SKM-1 (cell line): ENCODE measurements around the gene FHIT.
"Not testable (repeated sequence)": the region's sequence is repeated elsewhere in the genome, so short reads cannot be mapped to it uniquely, and the experiment has no call there.

ENCODE experiments used
- DNase-seq: peaks from one replicate; lab custom pipeline; 2025; ENCODE audit not compliant: unreplicated experiment; lab: John Stamatoyannopoulos, UW

The FHIT gene

DNA sequence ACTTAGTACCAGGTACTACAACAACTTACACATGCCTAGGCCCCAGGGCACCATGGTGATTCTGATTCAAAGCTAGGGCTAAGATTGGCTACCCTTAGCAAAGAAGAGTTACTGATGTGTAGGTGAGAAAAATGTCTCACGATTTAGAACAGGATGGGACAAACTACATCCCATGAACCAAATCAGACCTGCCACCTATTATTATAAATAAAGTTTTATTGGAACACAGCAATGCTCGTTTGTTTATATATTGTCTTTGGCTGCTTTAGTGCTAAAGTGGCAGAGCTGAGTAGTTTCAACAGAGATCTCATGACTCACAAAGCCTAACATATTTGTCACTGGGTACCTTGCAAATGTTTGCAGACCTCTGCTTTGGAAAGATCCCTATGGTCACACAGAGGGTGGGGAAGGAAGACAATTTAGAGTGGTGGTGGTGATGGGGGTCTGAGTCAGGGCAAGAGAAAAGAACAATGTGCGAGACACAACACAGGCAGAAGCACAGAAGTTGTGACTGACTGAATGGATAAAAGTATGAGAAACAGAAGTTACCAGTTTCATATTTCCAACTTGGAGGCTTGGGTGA is 1430.8 kb downstream of the FHIT start:
- no peak for DNase-seq

DNA sequence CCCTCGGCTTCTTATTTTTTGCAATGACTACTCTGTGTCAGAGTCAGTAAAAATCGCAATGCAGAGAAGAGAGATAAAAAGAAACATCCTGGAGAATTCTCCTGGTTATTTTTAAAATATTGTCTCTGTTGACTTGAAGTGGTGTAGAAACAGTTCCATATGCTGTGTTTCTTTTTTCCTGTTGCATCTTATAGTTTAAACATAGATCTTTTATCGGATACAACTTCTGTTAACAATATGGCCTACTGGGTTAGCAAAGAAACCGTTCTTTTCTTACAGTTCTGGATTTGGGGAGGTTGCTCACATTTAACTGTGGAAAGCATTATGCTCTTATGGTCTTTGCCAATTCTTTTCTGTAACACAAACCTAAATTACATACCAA is 1432.3 kb downstream of the FHIT start:
- no peak for DNase-seq

DNA sequence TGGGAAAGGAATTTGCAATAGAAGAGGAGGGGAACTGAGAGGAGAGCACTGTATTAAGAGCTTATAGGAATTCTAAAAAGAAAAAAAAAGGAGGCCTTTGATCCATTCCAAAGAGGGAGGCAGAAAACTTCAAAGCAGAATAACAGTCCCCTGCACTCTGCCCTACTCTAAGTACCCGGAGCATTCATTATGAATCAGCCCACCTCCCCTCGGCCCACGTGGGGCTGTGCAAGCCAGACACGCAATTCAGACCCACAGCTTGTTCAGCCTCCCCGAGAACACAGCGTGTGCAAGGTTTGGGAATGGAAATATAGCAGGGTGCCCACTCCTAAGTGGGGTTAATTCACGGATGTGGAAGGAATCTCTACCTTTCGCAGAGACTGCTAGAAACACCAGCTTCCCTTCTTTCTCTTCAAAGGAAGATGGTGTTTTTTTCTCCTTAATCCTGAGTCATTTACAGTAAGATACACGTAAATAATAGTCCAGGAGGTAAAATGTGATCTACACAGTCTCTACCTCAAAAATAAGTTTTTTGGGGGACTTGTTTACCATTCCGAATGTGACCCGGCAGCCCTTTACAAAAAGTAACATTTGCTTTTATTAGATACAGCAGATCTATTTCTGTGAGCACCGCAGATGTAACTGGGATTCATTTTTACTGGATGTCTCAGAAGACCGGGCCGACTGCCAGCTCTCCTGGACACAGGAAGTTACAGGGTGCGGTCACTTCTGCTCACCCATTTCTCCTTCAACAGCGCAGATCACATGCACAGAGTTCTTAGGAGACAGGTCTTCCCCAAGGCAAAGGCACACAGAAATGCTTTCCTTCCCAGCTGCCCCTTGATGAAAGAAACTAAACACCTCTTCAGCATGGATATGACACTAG is 1433.0 kb downstream of the FHIT start:
- DNase-seq: no peak

DNA sequence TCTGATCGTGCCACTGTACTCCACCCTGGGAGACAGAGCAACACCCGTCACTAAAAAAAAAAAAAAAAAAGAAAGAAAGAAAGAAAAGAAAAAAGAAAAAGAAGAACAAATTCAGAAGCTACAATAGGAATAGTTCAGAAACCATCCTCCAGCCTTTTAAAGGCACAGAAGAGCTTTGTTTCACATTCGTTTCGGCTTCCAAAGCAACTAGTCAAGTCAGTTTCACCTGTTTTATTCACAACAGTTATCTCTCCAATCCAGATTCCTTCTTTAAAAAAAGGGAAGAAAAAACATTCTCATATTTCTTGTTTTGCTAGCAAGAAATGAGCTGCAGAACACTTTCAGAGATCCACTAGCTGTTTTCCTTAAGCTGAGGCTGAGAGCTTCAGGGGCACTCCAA is 1433.7 kb downstream of the FHIT start:
- no peak for DNase-seq

DNA sequence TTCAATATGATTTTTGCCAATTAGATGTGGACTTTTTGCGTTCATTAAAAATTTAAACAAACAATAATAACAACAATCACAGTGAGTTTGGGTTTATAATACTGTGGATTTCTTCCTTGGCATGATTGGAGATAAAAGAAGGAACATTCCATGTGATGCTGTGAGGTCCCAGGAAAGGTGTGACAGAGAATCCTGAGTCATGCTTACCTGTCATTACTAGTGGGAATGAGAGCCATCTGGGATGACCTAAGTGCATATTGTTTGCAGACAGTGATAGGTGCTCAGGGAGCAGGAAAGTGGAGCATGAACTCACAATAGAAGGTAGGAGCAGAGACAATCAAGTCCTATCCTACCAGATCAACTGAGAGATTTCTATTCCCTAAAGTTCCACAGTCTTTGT is 1434.9 kb downstream of the FHIT start:
- no peak for DNase-seq

DNA sequence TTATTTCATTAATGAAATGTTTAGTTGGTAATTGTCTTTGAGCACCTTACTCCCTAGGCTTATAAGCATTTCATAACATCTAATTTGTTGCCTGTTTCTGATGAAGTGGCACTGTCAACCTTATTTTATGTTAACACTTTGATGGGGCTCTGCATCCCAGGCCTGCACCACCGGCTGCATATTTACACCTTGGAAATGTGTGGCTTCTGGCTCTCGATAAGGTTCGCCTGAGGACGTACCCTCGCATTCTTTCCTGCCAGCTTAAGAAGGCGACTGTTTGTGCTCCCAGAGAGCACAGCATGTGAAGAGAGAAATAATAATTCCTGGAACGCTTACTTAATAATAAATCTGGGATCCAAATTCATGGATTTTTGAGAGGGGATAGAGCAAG is 1438.1 kb downstream of the FHIT start:
- no peak for DNase-seq

DNA sequence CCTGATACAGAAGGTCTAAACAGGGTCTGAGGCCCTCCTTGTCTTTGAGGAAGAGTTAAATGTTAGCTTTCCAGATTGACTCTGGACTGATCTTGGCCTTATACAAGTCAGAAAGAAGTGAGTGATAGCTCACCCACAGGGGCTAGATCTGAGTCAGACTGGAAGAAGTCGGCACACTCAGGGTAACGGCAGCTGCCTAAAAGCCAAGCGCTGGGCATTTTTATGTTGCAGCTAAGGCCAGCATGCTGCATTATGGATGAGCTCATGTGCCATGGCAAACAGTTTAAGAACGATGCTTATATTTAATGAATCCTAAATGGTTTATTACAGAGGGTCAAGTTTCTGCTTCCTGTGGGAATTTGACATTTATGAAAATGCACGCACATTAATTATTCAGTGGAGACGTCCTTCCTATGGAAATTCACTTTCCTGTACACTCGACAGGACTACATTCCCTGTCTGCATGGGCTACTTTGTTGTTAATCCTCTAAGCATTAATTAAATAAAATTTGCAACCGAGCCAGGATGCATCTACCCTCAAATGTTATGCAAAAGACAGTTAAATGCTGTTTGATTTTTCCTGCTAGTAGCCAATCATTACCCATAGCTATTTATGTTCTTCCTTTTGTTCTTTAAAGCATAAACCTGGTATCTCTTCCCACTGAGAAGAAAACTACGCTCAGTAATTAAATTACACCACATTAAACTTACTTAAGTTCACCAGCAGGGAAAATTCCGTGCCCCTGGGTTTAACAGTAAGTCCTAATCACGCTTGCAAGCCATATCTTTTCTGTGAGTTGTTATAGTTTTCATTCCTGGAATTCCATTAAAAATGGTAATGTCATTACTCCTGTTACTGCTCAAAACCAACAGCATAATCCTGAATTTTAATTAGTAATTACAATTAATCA is 1438.8 kb downstream of the FHIT start:
- DNase-seq: no peak

DNA sequence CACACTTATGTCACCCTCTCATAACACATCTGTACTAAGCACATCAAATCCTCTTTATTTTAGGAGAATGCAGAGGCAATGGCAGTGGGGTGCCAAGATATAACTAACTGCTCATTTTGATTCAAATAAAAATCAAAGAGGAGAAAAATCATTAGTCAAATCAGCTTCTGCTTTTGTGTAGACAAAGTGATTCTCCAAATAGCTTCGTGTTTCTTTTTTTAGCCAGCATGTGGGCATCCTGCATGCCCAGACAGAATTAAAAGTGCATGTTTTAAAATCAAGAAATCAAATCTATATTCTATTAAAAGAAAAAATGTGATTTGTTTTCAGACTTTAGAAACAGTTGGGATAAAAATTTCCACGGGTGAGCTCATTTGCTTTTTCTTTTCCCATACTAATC is 1440.1 kb downstream of the FHIT start:
- no peak for DNase-seq

DNA sequence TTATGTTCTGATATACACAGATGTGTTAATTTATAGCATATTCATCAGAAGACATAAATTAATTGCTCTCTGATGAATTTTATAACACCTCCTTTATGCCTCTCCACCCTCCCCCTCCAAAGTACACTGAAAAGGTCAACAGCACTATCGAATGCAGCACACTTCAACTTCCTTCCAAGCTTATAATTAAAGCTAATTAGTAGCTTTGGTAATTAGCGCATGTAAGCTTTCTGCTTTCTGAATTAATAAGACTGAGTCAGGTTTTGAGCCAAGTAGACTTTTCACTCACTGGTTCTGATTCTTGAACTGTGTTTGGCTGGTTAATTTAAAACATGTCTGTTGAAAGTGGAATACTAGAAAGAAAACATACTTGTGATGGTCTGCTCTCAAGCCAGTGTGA is 1440.6 kb downstream of the FHIT start:
- no peak for DNase-seq

DNA sequence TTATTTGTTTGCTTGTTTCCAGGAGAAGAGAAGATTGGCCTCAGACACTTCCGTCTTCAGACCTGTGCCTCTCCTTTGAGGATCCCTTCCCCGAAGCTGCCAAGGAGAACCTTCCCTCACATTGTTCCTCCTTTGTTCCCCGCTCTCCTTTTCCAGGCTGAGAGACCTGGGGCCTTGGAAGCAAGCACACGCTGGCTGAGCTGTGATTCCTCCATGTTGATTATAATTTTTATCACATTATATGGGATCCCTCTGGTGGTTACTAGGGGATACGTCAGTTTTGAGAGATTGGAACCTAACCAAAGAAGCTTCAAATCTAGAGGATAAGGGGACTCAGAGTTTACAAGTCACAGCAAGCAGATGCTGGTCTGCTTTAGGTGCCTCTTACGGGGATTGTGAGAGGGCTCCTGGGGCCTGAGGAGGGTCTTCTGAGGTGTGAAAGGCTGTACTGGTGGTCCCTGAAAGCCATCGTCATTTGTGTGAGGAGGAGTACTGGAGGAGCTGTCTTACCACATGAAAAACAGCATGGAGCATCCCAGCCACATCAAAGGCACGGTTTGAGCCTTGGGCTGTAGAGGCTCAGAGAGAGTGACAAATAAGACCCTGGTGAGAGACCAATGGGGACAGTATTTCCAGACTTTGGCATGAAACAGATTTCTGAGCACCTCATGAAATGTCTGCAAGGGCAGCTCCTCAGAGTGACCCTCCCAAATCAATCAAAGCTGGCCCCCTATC is 1441.4 kb downstream of the FHIT start:
- no peak for DNase-seq

DNA sequence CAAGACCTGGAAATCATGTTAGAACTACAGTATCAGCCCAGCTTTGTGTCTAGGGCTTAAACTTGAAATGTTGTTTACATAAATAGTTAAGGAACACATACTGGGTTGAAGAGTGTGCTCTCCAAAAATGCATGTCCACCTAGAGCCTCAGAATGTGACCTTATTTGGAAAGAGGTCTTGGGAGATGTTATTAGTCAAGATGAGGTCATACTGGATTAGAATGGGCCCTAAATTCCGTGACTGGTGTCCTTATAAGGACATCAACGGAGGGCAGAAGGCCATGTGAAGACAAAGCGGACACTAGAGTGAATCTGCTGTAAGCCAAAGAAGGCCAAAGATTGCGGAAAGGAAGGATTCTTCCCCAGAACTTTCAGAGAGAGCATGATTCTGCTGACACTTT is 1442.2 kb downstream of the FHIT start:
- no peak for DNase-seq

DNA sequence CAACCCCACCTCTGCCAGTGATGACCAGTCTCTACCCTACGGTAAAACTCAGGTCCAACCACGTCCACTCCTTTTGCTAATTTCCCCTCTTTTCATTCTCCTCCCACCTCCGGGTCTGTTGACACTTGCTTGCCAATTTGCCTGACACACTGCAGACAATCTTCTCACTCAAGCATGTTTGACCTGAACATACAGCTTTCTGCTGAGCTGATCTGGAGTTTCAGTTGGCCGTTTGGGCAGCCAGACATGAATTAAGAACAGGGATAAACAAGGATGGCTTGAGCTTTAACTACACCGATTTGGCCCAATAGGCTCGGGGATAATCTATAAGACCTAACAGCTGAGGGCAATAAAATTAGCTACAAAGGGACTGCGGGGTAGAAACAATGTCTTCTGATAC is 1442.8 kb downstream of the FHIT start:
- DNase-seq: no peak

DNA sequence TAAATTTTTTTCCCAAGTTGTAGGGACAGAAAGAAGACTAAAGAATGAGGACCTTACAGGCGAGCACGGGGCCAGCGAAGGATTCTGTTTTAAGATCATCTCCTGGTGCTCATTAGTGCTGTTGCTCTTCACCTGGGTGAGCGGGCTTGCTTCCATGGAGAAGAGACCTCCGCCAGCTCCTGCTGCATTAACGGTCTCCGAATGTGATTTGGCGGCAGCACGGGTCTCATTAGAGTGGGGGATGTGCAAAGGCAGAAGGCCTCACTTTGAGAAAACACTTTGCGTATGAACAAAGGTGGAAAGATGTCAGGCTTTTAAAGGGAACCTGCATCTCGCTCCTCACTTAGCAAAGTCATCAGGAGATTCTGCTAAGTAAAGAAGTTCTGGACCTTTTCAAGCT is 1448.0 kb downstream of the FHIT start:
- no peak for DNase-seq

DNA sequence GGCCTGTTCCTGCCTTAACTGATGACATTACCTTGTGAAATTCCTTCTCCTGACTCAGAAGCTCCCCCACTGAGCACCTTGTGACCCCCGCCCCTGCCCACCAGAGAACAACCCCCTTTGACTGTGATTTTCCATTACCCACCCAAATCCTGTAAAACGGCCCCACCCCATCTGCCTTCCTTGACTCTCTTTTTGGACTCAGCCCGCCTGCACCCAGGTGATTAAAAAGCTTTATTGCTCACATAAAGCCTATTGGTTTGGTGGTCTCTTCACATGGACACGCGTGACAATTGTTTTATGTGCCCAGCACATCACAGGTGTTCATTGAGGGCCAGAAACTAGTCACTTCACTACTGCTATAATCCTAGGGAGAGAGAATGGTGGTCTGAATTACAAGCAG is 1448.8 kb downstream of the FHIT start:
- not testable (repeated sequence) for DNase-seq

DNA sequence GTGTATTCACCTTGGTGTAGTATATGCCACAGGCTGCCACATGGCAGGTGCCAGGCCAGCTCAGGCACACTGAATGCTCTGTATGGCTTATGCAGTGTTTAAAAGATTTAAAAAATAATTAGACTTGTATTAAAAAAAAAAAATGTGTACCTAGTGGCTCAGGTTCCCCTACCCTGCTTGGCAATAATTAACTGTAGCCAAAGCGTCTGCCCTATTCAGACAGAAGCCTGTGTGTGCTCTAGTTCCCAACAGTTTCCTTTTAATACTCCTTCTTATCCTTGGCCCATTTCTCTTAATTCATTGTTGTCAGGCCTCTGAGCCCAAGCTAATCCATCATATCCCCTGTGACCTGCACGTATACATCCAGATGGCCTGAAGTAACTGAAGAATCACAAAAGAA is 1449.2 kb downstream of the FHIT start:
- DNase-seq: no peak

DNA sequence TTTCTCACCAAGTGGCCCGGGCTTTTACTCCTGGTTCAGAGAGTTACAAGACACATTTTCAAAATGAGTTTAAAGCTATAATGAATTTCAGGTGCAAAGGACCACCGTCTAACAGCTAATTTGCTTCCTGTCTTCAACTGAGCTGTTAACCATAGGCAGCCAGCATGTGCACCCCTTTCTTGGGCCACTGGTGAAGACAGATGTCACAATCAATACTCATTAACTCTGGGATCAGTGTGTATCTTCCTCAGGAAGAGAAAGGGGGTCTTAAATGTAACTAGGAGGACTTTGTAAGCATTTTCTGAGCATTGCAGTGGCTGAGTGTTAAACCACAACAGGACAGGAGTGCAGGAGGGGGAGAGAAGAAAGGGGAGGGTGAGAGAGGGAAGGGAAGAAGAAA is 1450.8 kb downstream of the FHIT start:
- no peak for DNase-seq

DNA sequence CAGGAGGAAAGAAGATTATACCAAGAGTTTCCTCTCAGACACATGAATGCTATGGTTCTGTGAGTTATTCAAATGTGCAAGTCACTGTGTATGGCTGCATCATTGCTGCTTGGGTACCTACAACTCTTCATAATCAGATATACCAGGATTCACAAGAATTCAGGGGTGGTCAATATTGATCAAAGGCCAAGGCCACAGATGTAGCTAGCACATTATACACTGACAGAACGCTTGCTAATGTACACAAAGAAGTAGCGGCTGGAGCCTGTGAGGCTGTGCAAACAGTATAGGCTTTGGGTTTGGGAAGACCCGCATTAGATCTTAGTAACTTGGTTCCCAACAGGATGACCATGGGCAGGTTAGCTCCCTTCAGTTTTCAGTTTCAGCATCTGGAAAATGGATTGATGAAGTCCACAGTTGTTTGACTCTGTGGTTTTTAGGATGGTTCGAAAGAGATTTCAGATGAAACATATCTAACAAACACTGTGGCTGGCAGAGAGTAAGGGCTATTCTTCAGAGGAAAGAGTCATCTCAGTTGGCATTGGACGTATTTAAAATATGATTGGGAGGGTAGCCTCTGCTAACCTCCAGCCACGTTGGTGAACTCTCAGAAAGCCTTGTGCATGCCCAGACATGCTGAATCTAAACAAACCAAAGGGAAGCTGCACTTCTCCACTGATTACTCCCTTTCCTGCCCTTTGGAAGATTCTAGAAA is 1452.7 kb downstream of the FHIT start:
- no peak for DNase-seq

DNA sequence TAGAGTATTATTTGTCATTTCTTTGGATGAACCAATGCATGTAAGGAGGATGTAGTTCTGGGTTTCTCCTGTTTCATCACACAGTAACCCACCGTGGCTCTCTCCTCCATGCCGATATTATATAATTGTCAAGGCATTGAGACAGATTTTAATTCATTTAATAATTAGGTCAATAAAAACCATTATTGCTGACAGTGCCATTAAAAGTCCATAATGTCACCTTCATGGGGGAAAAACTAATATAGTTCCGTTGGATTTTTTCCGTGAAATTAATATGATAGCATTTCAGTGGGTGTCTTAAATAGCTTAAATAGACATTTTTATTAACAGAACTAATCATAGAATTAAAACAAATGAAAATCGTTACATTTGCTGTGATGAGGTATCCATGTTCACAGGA is 1453.7 kb downstream of the FHIT start:
- no peak for DNase-seq

DNA sequence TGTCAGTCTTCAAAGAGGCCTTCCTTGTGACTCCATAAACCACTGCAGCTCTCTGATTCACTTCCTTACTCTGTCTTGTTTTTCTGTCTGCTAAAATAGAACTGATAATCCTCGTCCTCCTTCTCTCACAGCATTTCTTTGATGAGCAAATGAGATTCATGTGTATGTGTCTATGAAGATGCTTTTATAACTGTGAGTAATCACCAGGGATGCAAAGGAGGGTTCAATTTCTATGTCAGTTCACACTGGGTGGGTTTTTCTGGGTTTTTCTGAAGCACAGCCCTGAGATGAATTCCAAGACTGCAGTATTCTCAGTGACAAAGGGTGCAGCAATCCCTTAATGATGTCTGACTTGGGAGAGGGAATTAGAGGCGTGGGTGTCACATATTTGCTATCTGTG is 1454.8 kb downstream of the FHIT start:
- DNase-seq: no peak

DNA sequence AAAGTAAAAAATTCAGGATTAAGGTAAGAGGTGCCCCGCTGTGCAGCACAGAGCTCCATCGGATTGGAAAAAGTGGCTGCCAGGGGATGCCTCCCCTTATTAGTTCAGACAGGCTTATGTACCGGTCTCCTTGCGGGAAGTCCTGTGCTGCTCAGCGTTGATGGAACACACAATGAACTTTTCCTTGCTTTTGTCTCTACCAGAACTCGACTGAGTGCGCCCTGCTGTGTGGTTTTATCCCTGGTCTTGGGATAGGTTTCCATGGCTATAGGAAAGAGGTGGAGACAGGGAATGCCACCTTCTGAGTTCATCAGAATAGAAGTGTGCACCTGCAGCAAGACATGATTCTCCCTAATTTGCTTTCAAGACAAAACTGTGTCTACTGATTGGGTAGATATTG is 1455.5 kb downstream of the FHIT start:
- no peak for DNase-seq

DNA sequence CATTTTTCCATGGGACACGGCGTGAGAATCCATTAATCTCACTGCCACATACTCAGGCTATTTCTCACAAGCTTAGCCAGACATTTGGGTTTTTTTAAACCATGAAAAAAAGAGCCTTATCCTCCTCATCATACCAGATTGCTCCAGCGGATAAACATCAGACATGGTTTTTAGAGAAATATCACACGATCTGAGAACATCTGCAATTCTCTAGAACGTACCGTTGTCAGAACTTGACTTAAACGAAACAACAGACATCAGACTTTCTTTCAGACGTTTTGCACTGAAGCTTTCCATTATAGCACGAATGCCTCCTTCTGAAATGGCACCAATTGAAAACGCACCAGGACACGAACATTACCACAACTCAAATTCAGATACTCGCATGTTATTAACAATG is 1457.3 kb downstream of the FHIT start:
- DNase-seq: no peak
